GM12891 (cell line): ENCODE data around the gene SCAF1.

ENCODE experiments used
- DNase-seq: peaks from one replicate; pipeline ENCODE4 v3.0.0; 2011; ENCODE audit warnings: low spot score; ENCODE audit not compliant: insufficient read length
- FAIRE-seq: peaks from 2 replicates; lab custom pipeline; 2011; peaks lifted over from hg19 to GRCh38; lab: Jason Lieb, UNC
- PAX5 ChIP-seq: IDR thresholded peaks from 2 replicates; pipeline ENCODE4 v1.6.1; 2011; ENCODE audit warnings: low read length, moderate library complexity, mild to moderate bottlenecking; ENCODE audit not compliant: insufficient read depth, severe bottlenecking
- POLR2A ChIP-seq: IDR thresholded peaks from 2 replicates; pipeline ENCODE4 v1.6.1; 2011; ENCODE audit warnings: low read depth, low read length, control low read depth
- POLR2AphosphoS5 ChIP-seq: IDR thresholded peaks from 2 replicates; pipeline ENCODE4 v1.6.1; 2011; ENCODE audit warnings: low read depth, low read length, control low read depth
- POU2F2 ChIP-seq: IDR thresholded peaks from 2 replicates; pipeline ENCODE4 v1.6.1; 2011; ENCODE audit warnings: low read depth, mild to moderate bottlenecking, control low read depth, low read length, moderate library complexity
- SPI1 ChIP-seq: IDR thresholded peaks from 2 replicates; pipeline ENCODE4 v1.6.1; 2011; ENCODE audit warnings: low read depth, low read length, control low read depth
- TAF1 ChIP-seq: IDR thresholded peaks from 2 replicates; pipeline ENCODE4 v1.6.1; 2011; ENCODE audit warnings: low read depth, low read length, control low read depth

Gene SCAF1

GRCh38 chr19:49690079-49690655 lies 48.2 kb downstream of the SCAF1 start:
- no peak for TF ChIP-seq POLR2A
- no peak for TF ChIP-seq POU2F2
- no peak for TF ChIP-seq POLR2AphosphoS5
- TF ChIP-seq PAX5 = no peak
- no peak for TF ChIP-seq TAF1
- TF ChIP-seq SPI1 = no peak
- DNase-seq (no peak), FAIRE-seq (no peak)

- TF ChIP-seq POU2F2 (no peak; the same call in 1 of the 2 replicates), TAF1 (0 out of 2 replicates have a peak, but pooled peaks have one; percentile 35)
- FAIRE-seq (no peak), DNase-seq (no peak)
These were observed 48.7 kb downstream of the SCAF1 start, which contains the start of gene CPT1C for GRCh38 chr19:49690656-49691242. CPT1C (plus strand) TSS chr19:49691116; CDS start chr19:49692253, 1,137 bp downstream.

- FAIRE-seq = no peak
- TF ChIP-seq POU2F2 (no peak), SPI1 (no peak), TAF1 (no peak), PAX5 (no peak), POLR2A (no peak), POLR2AphosphoS5 (no peak)
- no peak for DNase-seq
These were observed 49.5 kb downstream of the SCAF1 start for GRCh38 chr19:49691243-49692146.

GRCh38 chr19:49692147-49692506 lies 50.1 kb downstream of the SCAF1 start:
- FAIRE-seq (no peak), DNase-seq (no peak)

GRCh38 chr19:49696115-49696514 lies 54.1 kb downstream of the SCAF1 start:
- no peak for TF ChIP-seq TAF1
- TF ChIP-seq POLR2A = no peak
- FAIRE-seq (no peak), DNase-seq (no peak)

More at GRCh38 chr19:49692147-49692506, 50.1 kb downstream of the SCAF1 start:
- TF ChIP-seq POLR2AphosphoS5 = no peak
- no peak for TF ChIP-seq PAX5
- no peak for TF ChIP-seq SPI1
- no peak for TF ChIP-seq POLR2A
- TF ChIP-seq POU2F2 = no peak
- TF ChIP-seq TAF1 = no peak

- FAIRE-seq = no peak
These were observed 54.9 kb downstream of the SCAF1 start for GRCh38 chr19:49696865-49697264.

GRCh38 chr19:49699364-49699763 lies 57.4 kb downstream of the SCAF1 start:
- DNase-seq (no peak), FAIRE-seq (no peak)
- TF ChIP-seq POLR2AphosphoS5 (no peak), PAX5 (no peak), POU2F2 (no peak), TAF1 (no peak), POLR2A (no peak), SPI1 (no peak)

More at GRCh38 chr19:49696865-49697264, 54.9 kb downstream of the SCAF1 start:
- no peak for TF ChIP-seq POU2F2
- no peak for TF ChIP-seq POLR2A
- no peak for TF ChIP-seq POLR2AphosphoS5
- no peak for TF ChIP-seq PAX5
- TF ChIP-seq SPI1 = no peak
- no peak for TF ChIP-seq TAF1
- no peak for DNase-seq

GRCh38 chr19:49700563-49700962 lies 58.6 kb downstream of the SCAF1 start:
- DNase-seq (no peak), FAIRE-seq (no peak)
- TF ChIP-seq POU2F2 = no peak
- no peak for TF ChIP-seq POLR2AphosphoS5
- TF ChIP-seq TAF1 = no peak
- TF ChIP-seq POLR2A = no peak
- TF ChIP-seq SPI1 = no peak
- TF ChIP-seq PAX5 = no peak

- DNase-seq = no peak
- FAIRE-seq = no peak
- TF ChIP-seq PAX5 (no peak), TAF1 (no peak), POU2F2 (no peak), POLR2AphosphoS5 (no peak), SPI1 (no peak), POLR2A (no peak)
These were observed 59.3 kb downstream of the SCAF1 start for GRCh38 chr19:49701271-49701786.
